ENCODE results near the gene MRGPRG.

The MRGPRG gene

DNA sequence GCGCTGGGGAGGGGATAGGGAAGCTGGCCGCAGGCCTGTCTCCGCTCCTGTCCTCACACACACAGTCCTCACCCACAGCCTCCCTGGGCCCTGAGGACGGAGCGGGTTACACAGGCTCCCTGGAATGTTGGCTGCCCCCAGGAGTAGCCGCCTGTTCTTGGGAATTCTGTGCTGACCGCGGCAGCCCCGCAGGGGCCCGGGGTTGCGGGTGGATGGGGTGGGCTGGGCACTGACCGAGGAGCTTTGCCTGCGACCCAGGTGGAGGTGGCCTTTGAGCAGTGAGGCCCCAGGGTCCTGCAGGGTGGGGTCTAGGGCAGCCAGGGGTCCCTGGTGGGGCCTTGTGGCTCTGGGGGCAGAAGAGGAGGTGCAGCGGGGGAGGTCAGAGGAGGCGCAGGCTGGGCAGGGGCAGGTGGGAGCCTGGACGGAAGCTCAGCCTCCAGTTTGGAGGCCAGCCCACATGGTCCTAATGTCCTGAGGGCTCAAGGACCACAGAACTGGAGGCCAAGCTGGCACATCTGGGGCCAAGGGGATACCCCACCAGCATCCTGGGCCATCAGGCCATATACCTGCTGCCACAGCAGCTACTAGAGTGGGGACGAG lies 6.6 kb upstream of the MRGPRG start:
- DNase-seq = no peak

DNA sequence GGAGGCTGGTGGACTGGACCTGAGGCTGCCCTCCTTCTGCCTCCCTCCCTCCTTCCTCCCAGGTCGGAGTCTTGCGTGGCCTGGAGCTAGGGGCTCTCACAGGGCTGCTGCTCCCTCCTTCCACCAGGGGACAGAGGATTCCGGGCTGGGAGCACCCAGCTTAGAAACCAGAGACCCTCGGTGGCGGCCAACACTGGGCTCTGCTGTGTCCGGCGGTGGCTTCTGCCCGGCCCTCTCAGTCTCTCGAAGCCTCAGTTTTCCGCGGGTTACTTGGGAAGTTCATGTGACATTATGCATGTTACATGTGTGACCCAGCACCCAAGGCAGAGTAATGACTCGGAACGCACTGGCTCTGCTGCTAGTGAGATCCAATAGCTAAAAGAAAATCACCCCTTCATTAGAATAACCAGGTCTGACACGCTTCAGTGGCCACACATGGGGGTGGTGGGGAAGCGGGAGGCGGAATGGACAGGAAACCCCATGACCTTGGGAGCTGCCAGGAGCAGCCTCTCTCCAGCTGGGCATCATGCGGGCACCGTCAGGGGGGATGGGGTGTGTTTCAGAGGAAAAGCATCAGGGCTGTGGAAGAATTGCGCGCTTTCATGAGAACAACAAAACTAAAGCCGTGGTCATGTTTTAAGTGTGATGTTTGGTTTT lies 5.9 kb upstream of the MRGPRG start:
- no peak for DNase-seq

DNA sequence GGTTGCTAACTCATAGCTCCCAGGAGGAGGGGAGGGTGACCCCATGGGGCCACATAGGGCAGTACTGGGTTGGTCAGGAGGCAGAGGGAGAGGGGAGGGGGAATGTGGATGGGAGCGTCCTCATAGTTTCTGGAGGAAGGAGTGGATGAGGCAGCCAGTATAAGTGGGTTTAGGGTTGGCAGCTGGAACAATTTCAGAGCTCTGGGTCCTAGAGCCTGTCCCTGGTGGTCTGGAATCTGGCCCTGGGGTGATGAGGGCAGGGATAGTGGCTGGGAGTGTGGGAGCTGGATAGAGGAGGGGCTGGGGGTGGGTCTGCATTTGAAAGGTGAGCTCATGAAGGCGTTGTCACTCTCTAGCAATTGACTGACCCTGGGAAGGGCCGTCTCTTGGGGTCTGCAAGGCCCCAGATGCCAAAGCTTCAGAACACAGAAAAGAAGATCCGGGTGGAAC lies 5.3 kb upstream of the MRGPRG start:
- DNase-seq = no peak

DNA sequence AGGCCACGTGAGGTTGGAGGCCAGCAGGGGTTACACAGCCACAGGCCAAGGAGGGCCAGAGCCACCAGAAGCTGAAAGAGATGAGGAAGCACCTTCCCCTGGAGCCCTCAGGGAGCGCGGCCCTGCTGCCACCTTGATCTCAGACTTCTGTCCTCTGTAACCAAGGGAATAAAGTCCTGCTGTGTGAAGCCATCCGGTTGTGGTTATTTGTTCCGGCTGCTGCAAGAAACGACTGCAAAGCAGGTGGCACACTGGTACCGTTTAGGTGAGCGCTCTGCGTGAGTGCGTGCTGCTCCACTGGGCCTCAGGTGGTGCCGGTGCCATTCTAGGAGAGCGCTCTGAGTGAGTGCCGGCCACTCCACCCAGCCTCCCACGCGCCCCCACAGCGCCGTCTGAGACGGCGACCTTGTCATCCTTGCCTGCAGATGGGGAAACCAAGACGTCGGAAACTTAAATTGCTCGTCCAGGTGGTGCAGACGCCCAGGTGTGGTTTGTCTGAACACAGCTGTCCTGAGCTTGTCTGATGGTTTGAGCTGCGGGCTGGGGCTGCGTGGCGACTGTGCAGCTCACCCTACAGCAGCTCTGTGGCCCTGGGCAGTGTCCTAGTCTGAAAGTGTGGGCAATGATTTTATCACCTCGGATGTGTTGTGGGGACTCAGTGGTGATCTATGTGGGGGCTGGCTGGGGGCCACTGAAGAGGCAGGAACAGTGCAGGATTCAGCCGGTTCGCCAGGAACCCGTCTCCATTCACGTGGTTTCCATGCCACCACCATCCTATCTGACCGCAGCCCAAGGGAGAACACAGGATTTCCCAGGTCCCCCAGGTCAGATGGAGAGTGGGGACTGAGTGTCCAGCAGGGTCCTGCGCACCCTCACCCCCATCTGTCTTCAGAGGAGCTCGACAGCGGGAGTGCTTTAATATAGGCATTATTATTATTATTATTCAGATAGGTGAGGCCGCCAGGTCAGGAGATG lies 4.6 kb upstream of the MRGPRG start:
- no peak for DNase-seq

DNA sequence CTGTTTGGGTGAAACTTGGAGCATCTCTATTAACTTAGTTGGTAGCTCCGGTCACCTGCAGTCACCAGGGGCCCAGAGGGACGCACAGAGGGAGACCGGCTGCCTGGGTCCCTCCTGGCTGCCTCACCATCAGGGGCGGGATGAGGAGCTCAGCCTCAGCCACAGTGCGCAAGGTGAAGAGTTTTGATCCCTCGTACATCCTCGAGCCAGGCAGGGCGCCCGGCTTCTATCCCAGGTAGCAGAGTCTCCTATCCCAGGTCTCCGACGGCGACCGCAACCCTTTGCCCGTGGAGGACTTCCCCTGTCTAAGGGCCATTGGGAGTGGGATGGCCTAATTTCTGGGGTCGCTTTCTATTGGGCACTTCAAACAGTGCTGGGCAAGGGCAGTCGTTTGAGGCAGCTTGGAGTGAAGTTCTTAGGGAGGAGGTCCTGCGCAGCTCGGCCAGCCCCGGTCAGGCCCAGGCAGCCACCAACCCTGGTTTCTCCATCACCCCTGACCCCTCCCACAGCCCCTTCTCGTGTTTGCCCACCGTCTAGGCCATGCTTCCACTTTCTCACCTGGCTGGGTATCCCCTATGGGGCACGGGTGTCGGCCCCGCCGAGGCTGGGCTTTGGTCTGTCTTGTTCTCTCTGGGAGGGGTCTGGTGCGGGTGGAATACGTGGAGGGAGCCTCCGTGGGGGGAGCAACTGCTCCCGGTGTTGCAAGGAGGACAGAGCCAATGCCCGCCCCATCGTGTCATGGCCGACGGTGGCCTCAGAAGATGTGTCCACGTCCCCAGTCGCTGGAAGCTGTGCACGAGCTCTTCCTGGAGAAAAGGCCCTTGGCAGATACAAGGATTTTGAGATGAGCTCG lies 3.6 kb upstream of the MRGPRG start:
- DNase-seq = no peak

DNA sequence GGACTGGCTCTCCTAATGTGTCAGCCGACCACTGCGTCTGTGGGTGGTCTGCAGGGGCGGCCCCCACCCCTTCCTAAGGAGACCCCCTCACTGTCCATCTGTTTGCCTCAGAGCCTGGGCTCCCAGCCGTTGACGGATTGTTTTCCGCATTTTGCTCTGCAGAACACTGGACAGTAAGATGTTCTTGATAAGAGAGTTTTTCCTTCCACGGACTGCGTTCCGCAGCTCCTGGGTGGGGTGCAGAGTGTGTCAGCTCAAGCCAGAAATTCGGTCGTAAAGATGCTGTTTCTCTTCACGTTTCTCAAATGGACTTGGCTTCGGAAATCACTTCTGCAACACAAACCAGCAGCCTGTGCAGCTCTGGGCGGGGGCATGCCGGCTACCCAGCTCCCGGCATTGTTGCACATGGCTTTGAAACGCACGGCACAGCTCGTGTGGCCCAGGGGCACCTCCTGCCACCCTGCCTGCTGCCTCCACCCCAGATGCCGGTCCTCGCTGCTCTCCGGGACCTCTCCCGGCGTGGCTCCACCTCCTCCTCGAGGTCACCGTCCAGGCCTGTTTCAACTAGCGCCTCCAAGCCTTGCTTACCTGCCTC lies 2.9 kb upstream of the MRGPRG start:
- no peak for DNase-seq

DNA sequence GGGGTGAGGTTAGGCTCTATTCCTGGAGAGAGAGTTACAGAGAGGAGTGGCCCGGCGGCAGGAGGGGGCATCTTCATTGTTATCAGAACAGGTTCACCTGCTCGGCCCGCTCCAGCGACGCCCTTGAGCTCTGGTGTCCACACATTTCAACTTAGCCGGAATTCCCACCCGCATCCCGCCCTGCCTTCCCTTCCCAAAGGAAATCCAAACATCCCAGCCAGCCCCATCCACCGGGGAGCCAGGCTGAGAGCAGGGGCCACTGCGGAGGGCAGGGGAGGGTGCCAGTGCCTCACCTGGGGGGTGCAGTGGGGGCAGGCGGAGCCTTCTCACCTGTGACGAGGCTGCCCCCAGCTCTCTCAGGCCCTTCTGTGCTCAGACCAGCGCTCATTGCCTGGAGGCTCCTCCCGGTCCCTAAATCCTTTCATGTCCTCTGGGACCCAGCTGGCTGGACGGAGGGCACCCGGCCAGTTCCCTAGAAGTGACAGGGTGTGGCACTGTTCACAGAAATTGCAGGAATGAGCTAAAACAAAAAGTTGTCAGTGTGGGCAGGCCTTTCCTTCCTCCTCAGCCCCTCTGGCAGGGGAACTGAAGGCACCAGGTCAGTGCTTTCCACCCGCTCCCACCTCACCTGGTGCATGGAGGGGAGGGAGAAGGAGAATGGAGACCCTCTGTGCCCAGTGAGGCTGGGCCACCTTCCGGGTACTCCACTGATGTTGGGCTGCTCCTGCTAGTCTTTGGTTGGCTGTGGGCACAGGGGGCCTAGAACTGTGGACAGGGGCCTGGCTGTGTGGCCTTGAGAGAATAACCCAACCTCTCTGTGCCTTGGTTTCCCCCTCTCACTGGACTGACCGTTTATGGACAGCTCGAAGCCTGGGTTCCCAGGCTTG lies 2.2 kb upstream of the MRGPRG start:
- peak; percentile 10 for DNase-seq

DNA sequence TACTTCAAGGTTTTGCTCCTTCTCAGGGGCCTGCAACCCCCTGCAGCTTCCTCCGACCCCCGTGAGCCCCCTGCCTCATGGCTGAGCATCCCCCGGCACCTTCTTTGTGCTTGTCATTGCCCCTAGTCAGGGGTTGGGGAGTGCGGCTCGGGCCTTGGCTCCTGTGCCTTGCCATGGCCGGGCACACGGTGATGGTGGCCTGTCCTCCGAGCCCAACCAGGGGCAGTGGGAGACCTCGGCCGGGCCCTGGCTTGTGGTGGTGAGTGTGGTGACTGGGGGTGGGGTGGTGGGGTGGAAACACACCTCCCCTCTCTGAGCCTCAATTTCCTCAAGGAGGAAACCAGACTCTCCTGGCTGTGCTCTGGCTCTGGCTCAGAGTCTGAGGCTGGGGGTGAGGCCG lies 1.5 kb upstream of the MRGPRG start:
- DNase-seq = no peak

DNA sequence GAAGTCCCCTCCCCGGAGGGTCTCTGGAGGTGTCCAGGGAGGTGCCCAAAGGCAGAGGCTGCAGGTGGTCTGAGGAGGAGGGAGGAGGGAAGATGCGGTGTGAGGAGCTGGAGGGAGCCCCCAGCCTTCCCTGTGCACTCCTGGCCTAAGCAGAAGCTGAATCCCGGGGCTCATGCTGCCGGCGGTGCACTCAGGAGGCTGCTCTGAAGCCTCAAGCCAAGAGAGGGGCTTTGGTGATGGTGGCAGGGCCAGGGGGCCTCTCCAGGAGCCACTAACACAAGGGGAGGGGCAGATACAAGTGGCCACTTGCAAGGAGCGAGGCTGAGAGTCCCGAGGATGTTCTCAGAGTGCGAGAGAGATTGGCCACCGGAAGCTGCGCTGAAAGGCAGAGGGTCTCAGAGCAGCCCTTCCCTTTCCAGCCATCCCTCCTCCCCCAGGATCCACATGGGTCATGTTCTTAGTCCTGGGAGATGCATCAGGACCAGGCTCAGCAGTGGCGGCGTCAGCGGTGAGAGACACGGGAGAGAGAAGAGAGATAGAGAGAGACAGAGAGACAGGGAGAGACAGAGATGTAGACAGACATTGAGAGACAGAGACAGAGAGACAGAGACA lies 774 bp upstream of the MRGPRG start:
- DNase-seq = no peak

DNA sequence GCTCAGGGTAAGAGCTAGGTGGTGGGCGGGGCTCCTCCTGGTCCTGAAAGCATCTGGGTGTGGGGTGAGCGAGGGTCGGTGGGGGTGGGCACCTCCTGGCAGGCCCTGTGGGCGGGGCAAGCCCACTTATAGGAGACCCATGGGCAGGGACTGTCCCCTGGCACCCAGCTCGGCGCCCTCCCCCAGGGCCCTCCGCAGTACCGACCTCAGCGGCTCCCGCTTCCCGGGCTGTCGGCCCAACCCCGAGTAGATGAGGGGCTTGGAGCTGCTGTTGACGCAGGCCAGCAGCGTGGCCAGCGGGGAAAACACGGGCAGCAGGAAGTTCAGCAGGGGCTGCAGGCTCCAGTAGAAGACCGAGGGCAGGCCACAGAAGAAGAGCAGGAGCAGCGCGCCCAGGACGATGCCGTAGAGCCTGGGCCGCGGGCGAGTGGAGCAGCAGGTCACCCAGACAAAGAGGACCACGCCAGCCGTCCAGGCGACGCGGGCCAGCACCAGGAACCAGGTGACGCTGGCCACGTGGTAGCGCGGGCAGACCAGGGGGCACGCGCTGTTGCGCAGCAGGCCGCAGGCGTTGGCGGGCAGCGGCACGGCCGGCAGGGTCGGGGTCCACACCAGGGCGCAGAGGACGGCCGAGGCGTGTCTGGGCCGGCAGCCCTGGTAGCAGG lies 663 bp downstream of the MRGPRG start:
- peak; percentile 12 for DNase-seq

DNA sequence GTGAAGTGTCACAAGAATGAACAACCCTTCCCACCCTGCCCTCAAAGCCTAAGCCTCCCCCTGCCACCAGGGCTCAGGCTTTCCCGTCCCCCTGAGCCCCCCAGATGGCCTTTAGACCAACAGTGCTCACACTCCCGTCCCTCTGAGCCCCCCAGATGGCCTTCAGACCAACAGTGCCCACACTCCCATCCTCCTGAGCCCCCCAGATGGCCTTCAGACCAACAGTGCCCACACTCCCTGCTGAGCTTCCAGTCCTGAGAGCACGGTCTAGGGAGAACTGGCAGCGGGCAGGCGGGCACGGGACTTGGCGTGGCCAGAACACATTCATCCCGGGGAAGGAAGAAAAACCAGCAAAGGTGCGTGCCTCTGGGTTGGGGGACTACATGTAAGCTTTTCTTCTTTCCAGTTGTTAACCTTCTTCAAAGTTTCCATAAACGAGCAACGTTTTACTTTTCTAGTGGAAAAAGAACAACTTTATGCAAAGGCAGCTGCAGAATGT lies 2.5 kb downstream of the MRGPRG start:
- peak; percentile 11 for DNase-seq

DNA sequence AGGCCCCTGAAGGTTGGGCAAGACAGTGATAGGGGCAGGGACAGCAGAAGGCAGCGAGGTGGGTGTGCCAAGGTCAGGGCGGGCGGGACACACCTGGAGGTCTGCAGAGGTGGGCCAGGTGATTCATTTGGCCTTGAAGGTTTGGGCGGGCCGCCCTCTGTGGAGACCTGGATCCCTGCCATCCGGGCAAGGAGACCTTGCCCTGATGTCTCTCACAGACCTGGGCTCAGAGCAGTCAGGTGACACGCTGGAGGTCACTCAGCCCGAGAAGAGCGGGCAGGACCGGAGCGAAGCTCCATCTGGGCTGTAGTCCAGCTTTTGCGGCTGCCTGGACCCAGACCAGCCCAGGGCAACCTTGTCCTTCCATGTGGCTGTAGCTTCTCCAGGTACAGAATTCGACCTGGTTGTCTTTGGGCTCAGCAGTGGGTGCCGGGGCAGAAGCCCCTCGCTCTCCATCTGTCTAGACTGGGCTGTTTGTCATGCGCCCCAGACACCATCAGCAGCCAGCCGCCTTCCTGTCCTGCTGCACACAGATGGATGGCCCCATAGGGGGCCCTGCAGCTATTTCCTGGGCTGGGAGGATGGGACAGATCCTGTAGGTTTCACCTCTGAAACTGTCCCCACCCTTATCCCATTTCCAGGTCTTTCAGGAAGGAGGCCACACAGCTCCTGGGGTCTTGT lies 3.1 kb downstream of the MRGPRG start:
- DNase-seq = peak; percentile 11

DNA sequence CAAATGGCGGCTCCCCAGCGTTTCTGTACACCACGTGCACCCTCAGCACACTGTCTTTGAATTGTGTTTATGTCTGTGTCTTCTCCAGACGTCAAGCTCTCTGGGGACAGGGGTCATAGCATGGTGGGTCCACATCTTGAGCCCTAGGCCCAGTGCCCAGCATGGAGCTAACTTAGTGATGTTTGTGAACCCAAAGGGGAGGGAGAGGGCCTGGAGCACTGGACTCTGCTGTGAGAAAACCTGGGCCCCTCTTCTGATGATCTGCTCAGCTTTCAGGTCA lies 4.3 kb downstream of the MRGPRG start:
- DNase-seq = no peak

DNA sequence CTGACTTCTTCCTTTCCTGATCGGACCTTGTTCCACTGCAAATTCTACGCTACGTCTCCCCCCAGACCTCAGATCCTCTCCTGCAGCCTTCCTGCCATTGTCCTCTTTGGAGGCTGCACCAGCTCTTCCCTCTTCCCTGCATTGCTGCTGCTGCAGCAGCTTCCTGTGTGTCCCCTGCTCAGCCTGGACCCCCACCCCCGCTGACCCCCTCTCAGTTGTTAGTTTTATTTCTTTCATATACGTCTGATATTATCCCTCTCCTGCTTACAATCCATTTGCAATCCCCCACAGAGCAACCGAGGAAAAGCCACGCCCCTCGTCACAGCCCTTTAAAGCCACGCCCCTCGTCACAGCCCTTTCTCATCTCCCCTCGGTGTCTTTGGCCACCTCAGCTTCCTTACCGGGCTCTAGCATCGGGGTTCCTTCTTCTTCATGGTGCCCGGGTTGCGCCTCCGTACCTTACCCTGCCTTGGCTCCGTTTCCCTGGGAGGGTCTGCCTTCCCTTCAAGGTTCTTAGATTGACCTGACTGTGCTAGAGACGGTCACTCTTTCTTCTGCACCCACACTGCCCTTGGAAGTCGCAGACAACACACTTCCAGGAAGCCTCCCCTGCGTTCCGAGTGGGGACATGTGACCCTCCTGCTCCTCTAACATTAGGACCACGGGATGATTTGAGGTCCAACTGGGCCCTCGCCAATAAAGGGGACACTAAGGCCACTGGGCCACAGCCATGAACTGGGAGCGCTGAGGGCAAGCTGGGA lies 4.8 kb downstream of the MRGPRG start:
- no peak for DNase-seq

DNA sequence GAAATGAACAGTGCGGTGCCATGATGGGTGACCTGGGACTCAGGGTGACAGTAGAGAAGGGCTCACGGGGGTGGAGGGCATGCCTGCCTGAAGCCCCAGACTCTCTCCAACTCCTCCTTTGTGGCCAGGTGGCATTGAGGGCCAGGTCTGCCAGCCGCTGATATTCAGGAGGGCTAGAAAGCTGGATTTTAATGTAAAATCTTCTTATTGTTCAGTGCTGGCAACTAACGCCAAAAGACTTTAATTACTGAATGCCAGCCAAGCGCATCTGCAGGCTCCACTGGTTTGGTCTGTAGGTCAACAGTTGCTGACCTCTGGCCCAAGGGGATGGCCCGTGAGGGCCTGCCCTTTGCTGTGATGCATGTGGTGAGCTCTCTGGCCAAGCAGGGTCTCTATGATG lies 10.3 kb downstream of the MRGPRG start:
- no peak for DNase-seq

DNA sequence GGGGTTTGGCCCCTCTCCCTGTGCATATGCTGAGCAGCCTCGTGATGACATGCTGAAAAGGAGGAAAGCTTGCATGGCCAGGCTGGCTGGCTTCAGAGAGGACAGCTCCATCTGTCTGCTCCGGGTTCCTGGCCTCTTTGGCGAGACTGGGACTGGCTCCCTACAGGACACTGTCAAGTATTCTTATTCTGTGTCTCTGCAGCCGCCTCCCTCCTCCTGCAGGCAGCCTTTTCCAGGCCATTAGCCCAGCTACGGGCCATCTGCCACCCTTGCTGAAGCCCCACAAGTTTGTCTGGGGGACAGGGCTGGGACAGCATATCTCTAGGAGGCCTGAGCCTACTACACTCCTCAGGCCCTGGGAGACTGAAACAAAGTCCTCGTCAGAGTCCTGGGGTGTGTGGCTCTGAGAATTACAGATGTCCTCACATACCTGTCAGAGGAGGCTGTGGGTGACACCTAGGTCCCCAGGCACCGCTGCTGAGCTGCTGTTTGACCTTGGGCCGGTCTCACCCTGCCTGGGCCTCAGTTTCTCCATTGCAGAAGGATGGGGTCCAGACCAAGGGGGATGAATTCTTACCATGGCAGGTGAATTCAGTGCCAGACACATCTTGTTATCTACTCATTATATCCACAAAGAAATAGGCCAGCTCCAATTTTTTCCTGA lies 11.0 kb downstream of the MRGPRG start:
- DNase-seq = no peak

DNA sequence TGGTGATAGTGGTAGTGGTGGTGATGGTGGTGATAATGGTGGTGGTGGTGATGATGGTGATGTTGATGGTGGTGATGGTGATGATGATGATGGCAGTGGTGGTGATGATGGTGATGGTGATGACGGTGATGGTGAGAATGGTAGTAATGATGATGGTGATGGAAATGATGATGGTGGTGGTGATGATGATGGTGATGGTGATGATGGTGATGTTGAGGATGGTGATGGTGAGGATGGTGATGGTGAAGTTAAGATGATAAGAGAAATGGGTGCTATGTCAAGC lies 11.8 kb downstream of the MRGPRG start:
- DNase-seq = no peak

DNA sequence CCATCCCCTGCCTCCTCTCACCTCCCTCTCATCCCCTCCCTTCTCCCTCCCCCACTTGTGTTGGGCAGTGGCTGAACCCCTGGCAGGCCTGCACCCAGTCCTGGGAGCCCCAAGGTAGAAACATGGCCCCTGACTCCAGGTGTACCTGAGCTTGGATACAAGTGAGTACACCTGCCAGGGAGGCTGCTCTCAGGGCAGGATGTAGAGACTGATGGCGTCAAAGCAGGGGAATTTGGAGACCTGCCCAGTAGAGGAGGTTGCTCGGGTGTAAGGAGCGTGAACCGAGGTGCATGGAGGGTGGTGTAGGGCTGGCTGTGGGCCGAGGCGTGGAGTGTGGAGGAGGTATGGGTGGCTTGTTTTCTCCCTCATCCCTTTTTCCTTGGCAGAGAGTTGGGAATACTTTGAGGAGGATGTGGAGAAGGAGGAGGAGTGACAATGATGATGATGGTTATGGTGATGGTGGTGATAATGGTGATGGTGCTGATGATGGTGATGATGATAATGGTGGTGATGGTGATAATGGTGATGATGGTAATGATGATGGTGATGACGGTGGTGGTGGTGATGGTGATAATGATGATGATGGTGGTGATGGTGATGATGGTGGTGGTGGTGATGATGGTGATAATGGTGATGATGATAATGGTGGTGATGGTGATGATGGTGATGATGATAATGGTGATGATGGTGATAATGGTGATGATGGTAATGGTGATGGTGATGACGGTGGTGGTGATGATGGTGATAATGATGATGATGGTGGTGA lies 12.3 kb downstream of the MRGPRG start:
- no peak for DNase-seq
